ENCODE measurements around the gene DSCAML1. TPM values are rescaled to one million over a fixed set of nuclear protein-coding genes. Genes with fewer than 3 reads are reported as not detected.

DSCAML1 gene
- total RNA-seq, 2 experiments from 2014 or later = not detected

DNA sequence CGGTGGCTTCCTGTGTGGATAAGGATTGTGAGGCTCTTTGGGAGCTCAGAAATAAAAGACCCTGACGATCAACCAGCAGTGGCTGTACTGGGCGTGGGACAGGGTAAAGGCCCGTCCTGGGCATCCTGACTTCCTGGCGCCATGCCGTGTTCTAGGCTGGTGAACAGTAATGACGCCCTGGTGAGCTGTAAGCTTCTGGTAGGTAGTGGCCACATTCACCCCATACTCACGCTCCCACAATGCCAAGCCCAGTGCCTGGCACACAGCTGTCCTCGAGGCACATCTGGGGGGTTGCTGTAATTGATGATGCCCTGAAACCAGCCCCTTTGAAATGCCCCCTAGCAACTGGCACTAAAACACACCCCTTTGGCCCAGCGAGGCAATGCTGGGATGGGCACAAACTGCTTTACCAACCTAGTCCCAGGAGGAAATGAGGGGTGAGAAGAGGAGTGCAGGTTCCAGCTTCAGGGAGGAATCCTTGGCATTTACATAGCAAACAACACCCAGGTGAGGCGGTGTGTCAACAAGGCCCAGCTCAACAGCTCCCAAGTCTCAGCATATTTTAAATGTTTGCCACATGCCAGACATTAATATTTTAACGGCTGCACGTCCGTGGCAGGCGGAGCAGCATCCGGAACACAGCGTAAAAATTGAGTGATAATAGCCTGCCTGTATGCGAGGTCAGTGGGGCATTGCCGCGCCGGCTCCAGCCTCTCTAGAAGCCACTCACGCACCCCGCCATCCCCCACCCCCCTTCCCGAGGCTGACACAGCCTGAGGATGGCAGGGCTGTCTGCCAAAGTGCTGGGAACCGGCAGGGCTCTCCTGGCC lies 79.3 kb downstream of the DSCAML1 start:
- Histone ChIP-seq H3K4me2 (ENCODE audit: low read length) (no peak overlapping the region), H2AFZ (ENCODE audit: low read length) (no peak overlapping the region), H3K36me3 (ENCODE audit: insufficient read depth, low read length) (no peaks in the 10 kb centered on the region), H3K79me2 (ENCODE audit: insufficient read depth, low read depth, low read length) (no peaks in the 10 kb centered on the region), H3K4me1 (ENCODE audit: insufficient read depth, low read length, poor library complexity, severe bottlenecking) (no peaks in the 10 kb centered on the region), H3K9me3 (ENCODE audit: low read length) (no peaks in the 10 kb centered on the region), H3K9me2 (ENCODE audit: insufficient read depth, low read length) (no peaks in the 10 kb centered on the region), H3K27ac (ENCODE audit: low read depth, low read length, poor library complexity, severe bottlenecking) (no peak overlapping the region), H4K20me1 (ENCODE audit: insufficient read depth, low read length) (no peaks in the 10 kb centered on the region), H3K4me3 (ENCODE audit: low read depth, low read length, poor library complexity, severe bottlenecking) (no peak overlapping the region)
- ChIA-PET POLR2A (interaction anchor here (0.6 kb wide), 1 partner anchor 10 kb away, joined by 4 read pairs; no protein-coding TSS in a partner anchor), CTCF (ENCODE audit: unreplicated experiment) (no interaction called here)
- BruUV-seq (replicated peaks) = no TSS peak
- TF ChIP-seq, protein P1, sequence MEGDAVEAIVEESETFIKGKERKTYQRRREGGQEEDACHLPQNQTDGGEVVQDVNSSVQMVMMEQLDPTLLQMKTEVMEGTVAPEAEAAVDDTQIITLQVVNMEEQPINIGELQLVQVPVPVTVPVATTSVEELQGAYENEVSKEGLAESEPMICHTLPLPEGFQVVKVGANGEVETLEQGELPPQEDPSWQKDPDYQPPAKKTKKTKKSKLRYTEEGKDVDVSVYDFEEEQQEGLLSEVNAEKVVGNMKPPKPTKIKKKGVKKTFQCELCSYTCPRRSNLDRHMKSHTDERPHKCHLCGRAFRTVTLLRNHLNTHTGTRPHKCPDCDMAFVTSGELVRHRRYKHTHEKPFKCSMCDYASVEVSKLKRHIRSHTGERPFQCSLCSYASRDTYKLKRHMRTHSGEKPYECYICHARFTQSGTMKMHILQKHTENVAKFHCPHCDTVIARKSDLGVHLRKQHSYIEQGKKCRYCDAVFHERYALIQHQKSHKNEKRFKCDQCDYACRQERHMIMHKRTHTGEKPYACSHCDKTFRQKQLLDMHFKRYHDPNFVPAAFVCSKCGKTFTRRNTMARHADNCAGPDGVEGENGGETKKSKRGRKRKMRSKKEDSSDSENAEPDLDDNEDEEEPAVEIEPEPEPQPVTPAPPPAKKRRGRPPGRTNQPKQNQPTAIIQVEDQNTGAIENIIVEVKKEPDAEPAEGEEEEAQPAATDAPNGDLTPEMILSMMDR (conservative IDR thresholded peaks at IDR 0.05; ENCODE audit: low read length) = no peak
- no peak for TF ChIP-seq EZH2phosphoT487 (IDR thresholded peaks at IDR 0.05; ENCODE audit: borderline replicate concordance, low read depth, low read length)
- intact Hi-C loops (cut with micrococcal nuclease; ENCODE audit: unreplicated experiment) = no loop called here
- DNase-seq (ENCODE audit: low spot score) = no peak

DNA sequence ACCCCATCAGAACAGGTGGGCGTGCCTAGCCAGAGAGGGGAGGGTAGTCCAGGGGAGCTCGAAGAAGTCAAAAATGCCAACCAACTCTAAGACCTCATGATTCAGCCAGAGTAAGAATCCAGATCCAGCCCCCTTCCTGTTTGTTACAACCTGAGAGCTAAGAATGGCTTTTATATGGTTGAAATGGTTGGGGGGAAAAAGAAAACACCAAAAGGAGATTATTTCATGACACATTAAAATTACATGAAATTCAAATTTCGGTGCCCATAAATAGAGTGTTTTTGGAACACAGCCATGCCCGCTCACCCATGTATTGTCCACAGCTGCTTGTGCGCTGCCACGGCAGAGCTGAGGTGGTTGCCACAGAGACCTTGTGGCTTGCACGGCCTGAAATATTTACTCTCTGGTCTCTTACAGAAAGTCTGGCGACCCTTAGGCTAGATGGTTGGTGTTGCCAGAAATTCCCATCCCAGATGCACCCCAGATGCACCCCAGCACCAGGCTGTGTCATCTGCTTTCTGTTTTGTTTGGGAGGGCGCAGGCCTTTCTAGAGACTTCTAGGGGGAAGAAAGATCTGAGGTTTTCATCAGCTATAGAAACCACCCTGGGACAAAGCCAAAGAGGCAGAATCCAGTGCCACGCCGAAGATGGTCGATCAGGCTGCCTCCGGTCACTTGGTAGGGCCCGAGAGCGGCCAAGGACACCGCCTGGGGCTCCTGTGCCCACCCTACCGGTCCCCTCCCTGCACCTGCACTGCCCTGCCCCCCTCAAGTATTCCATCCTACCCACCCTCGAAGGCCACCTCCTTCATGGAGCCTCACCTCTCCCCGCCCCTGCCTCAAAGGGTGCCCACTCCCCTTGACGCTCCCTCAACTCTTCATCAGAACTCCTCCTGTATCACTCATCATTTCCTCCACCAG lies 80.2 kb downstream of the DSCAML1 start:
- Histone ChIP-seq H3K79me2 (ENCODE audit: insufficient read depth, low read depth, low read length) (no peaks in the 10 kb centered on the region), H3K4me2 (ENCODE audit: low read length) (no peak overlapping the region), H3K4me3 (ENCODE audit: low read depth, low read length, poor library complexity, severe bottlenecking) (no peak overlapping the region), H3K36me3 (ENCODE audit: insufficient read depth, low read length) (no peaks in the 10 kb centered on the region), H3K9me2 (ENCODE audit: insufficient read depth, low read length) (no peaks in the 10 kb centered on the region), H3K27ac (ENCODE audit: low read depth, low read length, poor library complexity, severe bottlenecking) (no peak overlapping the region), H4K20me1 (ENCODE audit: insufficient read depth, low read length) (no peaks in the 10 kb centered on the region), H3K9me3 (ENCODE audit: low read length) (no peaks in the 10 kb centered on the region), H3K4me1 (ENCODE audit: insufficient read depth, low read length, poor library complexity, severe bottlenecking) (no peaks in the 10 kb centered on the region), H2AFZ (ENCODE audit: low read length) (no peak overlapping the region)
- intact Hi-C loops (cut with micrococcal nuclease; ENCODE audit: unreplicated experiment) = no loop called here
- TF ChIP-seq EZH2phosphoT487 (IDR thresholded peaks at IDR 0.05; ENCODE audit: borderline replicate concordance, low read depth, low read length) = no peak
- TF ChIP-seq, protein P1 (conservative IDR thresholded peaks at IDR 0.05; ENCODE audit: low read length) = no peak
- BruUV-seq (replicated peaks) = no TSS peak
- DNase-seq (ENCODE audit: low spot score) = no peak
- CTCF ChIA-PET (ENCODE audit: unreplicated experiment) = no interaction called here
- POLR2A ChIA-PET = no interaction called here

Data from OCI-LY7 (cell line).